HG03442 (cell line): ENCODE data around the gene STAT4.
"Not testable (repeated sequence)": the region's sequence is repeated elsewhere in the genome, so short reads cannot be mapped to it uniquely, and the experiment has no call there.

ENCODE experiments used
- ATAC-seq: cut with Tn5 transposase; IDR thresholded peaks from one replicate; pipeline ENCODE4 v1.9.1; 2021; ENCODE audit warnings: mild to moderate bottlenecking, moderate library complexity; ENCODE audit not compliant: unreplicated experiment

Gene STAT4

DNA sequence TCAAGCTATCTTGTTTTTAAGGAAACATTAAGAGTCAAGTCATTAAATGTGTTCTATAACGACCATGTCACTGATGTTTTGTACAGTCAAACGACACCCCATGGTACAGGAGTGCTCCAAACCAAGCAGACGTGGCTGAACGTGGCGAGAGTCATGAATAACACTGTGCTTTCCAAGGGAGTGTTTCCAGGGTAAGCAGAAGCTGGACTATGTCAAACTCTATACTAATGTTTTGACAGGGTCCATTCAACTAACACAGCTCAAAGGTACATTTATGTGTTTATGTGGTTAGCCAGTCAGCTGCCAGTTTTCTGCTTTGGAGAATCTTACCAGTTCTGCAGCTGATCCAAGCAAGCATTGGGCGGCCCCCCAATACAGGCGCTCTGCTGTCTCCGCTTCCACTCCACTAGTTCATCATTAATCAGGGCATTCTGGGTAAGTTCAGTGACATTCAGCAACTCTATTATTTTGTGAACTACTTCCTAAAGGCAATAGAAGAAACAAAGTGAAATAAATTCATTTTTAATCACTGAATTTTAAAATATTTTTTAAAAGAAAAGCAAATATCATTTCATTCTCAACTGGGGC, 153.2 kb downstream of the STAT4 start:
- ATAC-seq = no peak

DNA sequence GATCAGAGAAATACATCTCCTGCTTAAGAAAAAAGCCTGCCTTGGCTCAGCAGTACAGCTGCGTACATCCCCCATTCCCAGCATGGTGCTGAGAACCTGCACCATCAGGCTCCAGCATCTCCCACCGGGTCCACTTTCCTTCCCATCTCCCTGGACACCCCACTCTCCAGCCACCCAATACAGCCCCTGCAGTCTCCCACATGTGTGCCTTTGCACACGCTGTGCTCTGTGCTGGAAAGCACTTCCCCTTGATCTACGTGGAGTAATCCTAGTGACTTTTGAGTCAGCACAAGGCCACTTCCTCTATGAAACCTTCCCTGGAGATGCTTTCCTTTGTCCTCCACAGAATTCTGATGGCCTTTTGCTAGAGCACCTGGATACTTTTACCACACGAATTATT, 153.8 kb downstream of the STAT4 start:
- ATAC-seq = no peak

DNA sequence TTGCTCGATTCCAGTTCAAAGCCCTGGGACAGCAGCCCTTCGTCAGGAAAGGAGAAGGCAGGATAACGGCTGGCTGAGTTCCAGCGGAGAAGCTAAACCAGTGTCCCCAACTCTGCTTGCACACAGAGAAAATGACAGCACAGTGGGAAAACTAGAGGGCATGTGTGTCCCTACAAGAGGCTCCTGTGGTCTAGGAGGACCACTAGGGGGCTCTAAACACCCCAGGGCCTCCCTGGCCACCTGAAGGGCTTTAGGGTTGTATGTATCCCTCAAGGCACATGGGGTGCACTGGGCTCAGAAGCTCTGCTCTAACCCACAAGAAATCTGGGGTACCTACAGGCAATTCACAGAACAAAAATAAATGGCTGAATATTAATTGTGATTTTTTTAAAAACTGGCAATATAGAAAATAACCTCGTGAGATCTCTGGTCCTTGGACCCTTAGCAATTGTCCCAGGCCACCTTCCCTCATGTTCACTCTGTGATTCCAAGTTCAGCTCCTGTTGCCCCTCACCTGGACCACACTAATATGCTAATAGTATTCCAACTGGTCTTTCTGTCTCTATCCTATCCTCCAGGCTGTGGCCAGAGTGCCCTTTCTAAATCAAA, 154.4 kb downstream of the STAT4 start:
- ATAC-seq = no peak

DNA sequence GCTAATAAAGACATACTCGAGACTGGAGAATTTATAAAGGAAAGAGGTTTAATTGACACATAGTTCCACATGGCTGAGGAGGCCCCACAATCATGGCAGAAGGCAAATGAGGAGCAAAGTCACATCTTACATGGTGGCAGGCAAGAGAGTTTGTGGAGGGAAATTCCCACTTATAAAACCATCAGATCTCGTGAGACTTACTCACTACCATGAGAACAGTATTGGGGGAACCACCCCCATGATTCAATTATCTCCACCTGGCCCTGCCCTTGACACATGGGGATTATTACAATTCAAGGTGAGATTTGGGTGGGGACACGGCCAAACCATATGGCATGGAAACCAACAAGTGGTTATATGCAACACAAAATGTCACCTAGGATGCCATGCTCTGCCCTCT, 155.5 kb downstream of the STAT4 start:
- not testable (repeated sequence) for ATAC-seq

DNA sequence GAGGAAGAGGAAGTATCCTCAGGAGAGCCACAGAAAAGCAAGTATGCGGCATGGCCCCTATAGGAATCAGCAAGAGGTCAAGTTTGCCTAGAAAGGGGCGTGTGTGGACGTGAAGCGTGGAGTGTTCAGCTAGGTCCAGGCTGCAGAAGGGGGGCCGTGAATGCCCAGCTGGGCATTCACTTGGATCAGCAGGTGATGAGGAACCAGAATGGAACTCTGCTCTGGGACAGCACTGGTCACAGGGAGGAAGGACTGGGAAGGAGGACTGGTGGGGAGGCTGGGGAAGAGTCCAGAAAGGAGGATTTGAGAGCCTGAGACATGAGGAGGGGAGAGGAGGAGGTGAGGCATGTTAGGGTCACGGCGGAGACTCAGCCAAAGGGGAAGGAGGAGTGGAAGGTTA, 156.6 kb downstream of the STAT4 start:
- no peak for ATAC-seq

DNA sequence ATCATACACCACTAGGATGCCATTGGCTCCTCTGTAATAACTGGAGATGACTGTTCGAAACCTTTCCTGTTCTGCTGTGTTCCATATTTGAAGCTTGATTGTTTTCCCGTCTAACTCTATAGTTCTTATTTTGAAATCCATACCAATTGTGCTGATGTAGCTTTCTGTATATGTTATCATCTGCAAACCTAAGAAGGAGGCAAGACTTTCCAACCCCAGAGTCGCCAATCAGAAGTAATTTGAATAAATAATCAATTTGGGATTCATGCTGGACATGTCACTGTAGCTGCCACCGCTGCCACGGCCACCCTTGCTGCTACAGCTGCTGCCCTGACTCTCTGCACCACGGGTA, 157.5 kb downstream of the STAT4 start:
- ATAC-seq = no peak

DNA sequence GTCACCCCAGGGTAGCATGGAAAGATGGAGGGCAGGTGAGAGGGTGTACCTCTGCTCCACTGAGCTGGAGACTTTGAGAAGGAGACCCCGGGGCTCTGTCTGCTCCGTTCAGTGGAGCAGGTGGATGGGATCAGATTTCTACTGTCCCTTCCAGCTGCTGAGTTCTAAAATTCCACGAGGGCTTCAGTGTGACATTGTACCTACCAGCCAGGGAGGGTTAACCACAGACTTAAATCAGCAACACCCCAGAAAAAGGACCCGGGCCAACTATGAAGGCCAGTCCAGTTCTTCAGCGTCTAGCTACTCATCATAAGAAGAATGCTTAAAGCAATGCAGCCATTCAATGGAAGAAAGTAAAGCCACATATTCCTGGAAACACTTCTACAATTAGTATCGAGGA, 160.7 kb downstream of the STAT4 start:
- ATAC-seq = no peak

DNA sequence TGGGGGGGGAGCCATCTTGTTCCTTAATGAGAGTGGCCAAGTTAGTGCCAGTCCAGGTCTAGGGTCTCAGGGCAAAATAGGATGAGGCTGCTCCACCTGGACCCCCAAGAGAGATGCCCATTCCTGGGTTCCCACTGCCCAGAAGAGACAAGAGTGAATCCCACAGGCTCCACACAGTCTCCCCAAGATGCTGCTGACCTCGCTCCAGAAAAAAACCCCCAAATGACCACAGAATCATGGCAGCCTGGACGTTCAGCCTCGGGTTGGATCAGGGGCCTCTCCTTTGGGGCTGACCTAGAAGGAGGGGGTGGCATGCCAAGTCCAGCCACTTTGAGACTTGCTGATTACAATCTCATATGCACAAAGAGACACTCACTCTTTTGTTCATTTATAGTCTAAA, 161.9 kb downstream of the STAT4 start:
- ATAC-seq = no peak

DNA sequence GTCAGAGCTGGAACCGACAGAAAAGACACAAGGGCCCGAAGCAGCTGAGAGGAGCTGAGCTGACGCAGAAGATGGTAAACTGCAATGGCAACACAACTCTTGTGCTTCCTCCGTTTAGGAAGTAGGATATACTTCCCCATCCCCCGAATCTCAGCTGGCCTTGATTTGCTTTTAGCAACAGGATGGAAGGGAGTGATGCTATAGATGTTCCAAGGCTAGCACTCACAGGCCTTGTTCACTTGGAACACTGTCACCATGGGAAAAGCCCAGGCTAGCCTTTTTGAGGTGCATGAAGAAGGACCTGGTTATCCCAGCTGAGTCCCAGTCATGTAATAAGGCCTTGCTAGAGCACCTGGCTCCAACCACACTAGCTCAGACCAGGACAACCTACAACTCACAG, 162.9 kb downstream of the STAT4 start:
- no peak for ATAC-seq

DNA sequence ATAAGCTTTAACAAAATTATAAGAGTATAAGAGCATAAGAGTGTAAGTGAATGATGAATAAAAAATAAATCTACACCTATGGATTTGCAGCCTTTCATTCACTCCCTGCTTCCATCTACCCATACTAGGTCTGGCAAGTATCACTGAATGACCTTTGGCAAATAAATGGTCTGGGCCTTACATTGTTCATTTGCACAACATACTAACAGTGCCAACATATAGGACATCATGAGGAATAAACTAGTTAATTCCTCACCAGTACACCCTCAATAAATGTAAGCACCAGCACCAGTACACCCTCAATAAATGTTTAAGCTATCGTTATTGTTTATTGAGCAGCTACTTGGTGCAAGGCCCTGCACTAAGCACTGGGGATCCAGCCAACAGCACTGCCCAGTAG, 163.7 kb downstream of the STAT4 start:
- no peak for ATAC-seq

DNA sequence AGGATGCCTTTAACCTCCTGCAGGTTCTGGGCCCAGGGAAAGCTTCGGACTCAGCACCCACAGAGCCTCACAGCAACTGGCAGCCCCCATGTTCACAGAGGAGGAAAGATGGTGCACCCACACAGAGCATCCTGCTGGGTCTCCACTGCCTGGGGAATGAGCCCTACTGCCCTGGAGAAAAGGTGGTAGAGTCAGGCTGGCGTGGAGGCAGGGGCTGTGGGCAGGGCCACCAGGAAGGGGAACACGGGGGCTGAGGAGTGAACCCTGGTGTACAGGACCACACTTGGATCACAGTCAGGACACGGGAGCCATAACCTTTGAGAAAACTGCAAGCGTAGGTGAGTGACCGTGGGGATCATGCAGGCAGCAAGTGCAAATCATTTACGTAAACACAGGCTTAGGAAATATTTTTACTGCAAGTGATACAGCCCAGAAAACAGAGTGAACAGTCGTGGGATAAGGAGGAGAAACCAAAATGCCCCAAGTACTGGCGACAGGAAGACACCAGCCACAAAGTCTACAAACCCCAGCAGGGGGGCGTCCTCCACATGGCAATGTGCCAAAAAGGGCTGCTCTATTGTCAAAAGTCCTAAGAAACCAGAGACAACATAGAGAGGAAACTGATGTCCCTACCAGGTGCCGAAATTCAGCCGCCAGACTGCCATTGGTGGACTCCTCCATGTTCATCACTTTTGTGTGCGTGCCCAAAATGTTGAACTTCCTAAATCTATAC, 164.4 kb downstream of the STAT4 start:
- no peak for ATAC-seq

DNA sequence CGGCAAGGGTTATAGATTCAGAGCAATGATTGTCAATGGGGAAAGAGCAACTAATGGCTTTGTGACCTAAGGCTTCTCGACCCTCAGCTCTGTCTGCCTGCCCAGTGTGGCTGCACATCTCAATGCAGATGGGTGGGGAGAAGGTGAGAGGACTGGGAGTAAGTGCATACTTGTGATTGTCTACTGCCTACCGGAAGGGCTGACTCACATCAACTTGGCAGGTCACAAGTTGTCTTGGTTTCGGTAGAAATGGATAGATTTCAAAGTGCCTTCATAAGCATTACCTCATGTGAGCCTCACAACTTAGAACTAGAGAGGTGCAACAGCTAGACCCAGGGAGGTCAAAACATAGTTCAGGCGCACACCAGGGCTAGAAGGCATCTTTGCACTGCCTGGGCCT, 166.2 kb downstream of the STAT4 start:
- no peak for ATAC-seq

DNA sequence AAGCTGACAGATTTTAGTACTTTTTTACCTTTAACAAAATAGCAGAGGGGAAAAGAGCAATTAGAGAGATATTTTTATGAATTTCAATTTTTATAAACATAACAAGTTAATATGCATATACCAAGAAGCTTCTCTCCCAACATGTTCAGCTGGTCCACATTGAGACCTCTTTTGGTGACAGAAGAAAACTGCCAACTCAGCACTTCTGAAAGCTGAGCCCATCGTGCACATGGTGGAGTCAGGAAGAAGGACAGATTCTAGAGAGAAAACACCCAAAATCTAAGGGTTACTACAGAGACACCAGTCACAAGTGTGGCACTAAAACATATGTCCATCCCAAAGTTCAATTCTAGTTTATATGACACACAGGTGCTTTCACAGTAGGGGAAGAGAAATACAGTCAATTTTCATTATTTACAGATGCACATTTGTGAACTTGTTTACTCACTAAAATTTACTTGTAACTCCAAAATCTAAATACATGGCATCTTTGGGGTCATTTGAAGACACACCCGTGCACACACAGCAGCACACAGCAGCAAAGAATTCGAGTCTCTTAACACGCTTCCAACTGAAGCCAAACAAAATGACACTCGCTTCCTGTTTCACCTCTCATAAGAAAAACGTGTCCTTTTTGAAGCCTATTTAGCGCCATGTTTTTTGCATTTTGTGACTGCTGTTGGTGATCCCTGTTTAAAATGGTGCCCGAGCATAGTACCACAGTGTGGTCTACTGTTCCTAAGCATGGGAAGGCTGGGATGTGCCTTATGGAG, 168.3 kb downstream of the STAT4 start:
- no peak for ATAC-seq

DNA sequence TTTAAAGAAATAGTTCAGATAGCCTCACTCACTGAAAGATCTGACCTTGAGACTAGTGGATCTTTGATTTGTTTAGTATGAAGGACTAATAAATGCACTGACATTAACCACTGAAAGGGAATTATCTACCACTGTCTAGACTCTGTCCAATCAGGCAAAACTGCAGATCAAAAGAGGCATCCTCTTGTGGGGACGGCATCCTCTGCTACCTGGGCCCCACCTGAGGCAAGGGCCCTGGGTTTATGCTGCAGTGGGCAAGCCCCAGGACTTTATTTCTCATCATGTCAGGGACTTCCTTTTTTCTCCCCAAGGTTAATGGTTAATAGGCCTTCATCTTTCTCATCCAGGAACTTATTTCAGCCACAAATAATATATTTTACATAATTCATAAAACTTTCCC, 169.1 kb downstream of the STAT4 start:
- ATAC-seq = no peak

DNA sequence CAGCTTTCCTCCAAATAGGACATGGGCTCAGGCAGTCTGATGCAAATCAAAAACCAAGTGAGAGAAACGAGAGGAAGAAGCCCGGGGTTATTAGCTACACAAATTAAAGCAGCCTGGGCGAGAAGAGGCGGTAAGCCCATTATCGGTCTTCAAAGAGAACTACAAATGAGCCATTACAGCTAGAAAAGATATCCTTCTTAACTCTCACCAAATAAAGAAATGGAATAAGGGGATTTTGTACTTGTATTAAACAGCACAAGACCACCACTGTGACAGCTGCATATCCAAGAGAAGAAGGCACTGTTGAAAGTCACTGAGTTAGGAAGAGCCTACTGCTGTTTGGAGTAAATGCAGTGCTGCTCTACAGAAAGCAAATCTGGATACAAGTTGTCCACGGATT, 169.5 kb downstream of the STAT4 start:
- ATAC-seq = no peak

DNA sequence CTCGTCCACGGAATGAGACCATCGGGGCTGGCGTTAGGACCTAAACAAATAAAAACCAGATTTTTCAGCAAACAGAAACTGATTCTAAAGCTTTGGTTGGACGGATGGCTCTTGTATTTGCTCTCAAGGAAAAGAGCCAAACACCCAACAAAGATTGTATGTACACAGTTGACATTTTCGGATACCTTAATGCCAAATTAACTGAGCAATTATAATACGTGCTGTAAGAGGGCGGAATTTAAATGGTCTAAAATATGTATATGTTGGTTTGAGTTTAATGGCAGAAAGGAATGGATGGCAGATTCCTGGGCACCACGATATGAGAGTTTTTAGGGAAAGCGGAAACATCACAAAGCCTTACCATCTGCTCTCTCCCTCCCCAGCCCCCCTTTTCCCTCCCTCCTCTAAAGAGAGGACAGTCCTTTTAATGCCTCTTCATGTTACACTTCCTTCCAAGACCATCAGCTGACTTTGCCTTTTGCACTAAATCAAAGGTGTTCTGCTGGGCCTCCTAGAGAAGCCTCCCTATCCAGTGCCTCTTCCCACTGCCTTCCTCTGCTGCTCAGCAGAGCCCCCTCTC, 170.1 kb downstream of the STAT4 start:
- no peak for ATAC-seq

DNA sequence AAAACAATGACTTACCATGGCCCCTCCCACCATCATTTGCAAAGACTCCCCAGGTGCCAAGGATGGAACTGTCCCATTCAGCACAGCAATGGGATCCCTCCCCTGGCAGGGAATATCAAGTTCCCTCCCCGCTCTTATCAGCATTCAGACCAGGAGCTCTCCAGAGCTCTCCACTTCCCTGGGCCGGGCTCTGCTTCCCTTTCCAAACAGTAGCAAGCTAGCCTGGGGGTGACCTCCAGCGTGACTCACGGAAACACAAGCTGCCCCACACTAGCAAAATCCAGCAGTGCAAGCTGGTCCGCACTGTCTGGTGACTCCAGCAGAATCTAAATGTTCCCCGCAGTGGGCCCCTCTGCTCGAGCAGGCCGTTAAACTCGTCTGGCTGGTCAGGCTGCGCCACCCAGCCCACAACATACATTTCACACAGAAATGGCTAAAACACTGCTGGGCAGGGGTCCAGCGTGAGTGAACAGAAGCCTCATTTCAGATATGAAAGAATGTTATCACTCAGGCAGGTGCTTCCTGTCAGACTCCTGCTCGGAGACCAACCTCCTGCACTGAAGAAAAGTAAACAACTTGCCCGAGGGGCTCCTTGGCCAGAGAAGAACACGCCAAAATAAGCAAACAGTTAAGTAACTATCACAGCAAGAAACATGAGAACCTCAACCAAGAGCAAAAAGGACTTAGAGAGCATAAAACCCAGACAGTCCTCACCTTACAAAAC, 170.7 kb downstream of the STAT4 start:
- no peak for ATAC-seq
